Astrocyte (in vitro differentiated cells and primary cell): Measurements from ENCODE around the gene INPP5A.

ENCODE experiments used
- CTCF ChIP-seq: IDR thresholded peaks from 2 replicates; pipeline ENCODE4 v1.5.1; 2011; ENCODE audit warnings: low read depth, mild to moderate bottlenecking, inconsistent platforms, low read length, moderate library complexity; ENCODE audit not compliant: insufficient read depth
- EZH2 ChIP-seq: IDR thresholded peaks from 2 replicates; pipeline ENCODE4 v1.6.1; 2012; ENCODE audit warnings: mild to moderate bottlenecking, low read length, inconsistent platforms; ENCODE audit not compliant: insufficient read depth

DNA sequence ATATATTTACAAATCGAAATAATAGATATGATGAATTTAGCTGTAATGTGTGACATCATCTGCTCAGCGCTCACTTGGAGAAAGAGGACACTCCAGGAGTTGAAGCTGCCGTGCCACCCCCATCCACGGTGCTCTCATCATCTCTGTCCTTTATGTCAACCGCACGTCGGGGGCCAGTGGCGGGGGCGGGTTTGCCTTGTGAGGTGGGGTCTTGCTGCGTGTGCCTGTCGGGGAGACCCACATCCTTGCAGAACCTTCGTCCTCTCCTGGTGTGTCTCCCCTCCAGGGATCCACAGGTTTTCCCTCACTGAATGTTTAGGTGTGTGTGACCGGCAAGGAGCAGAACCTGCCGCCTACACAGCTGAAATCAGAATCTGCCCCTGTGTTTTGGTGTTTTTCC is 71.6 kb downstream of the INPP5A start:
- TF ChIP-seq CTCF (no peak), EZH2 (no peak)
